ENCODE results near the gene CNGB1.

CNGB1 gene

DNA sequence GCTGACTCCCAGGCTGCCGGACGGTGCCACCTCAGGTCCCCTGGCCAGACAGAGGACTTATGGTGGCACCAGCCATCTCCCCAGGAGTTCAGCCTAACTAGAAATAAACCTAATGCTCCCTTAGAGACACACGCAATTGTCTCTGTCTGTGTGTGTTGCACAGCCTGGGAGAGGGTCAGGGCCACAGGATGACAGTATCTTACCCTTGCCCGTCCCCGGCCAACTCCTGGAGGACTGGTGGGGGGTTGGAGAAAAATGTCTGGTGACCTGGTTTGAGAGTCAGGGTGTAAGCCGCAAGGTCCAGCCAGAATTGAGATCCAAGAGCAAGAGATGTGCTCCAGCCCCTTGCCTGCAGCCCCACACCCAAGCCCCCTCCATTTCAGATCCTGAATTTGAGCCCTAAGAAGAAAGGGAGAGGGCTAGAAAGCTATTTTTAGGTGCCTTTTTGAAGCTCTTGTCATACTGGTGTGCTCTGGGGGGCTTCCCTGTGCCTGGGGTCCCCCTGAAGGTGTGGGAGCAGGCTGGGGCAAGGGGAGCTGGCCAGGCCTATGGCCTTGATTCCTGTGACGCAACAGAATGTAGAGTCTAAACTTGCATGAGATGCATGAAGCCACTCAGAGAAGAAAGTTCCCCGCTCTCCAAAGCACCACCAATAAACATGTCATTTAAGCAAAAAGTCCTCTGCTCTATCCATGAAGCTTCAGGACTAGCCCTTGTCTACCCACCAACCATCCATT, 16.7 kb upstream of the CNGB1 start:
- TF ChIP-seq TCF12 (IDR thresholded peaks at IDR 0.05; ENCODE audit: low read depth), result no peak
- TF ChIP-seq TEAD4 (IDR thresholded peaks at IDR 0.05), result no peak
- TF ChIP-seq NFIC (IDR thresholded peaks at IDR 0.05), result no peak
- TF ChIP-seq, protein P1, sequence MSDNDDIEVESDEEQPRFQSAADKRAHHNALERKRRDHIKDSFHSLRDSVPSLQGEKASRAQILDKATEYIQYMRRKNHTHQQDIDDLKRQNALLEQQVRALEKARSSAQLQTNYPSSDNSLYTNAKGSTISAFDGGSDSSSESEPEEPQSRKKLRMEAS (IDR thresholded peaks at IDR 0.05), result no peak
- TF ChIP-seq FOXM1 (IDR thresholded peaks at IDR 0.05; ENCODE audit: borderline replicate concordance, low read depth), result no peak
- TF ChIP-seq ZBTB7A (IDR thresholded peaks at IDR 0.05; ENCODE audit: low read depth), result no peak
- no peak for TF ChIP-seq EGR1 (IDR thresholded peaks at IDR 0.05)
- TF ChIP-seq YY1 (IDR thresholded peaks at IDR 0.05; ENCODE audit: low read depth), result no peak
- no peak for TF ChIP-seq RAD21 (IDR thresholded peaks at IDR 0.05; ENCODE audit: low read depth)
- TF ChIP-seq TAF1 (IDR thresholded peaks at IDR 0.05; ENCODE audit: low read depth), result no peak
- TF ChIP-seq, protein P2, sequence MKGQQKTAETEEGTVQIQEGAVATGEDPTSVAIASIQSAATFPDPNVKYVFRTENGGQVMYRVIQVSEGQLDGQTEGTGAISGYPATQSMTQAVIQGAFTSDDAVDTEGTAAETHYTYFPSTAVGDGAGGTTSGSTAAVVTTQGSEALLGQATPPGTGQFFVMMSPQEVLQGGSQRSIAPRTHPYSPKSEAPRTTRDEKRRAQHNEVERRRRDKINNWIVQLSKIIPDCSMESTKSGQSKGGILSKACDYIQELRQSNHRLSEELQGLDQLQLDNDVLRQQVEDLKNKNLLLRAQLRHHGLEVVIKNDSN (IDR thresholded peaks at IDR 0.05), result no peak
- no peak for TF ChIP-seq CEBPB (IDR thresholded peaks at IDR 0.05)
- TF ChIP-seq EP300 (IDR thresholded peaks at IDR 0.05; ENCODE audit: borderline replicate concordance), result no peak
- no peak for TF ChIP-seq CREB1 (IDR thresholded peaks at IDR 0.05; ENCODE audit: low read depth)

DNA sequence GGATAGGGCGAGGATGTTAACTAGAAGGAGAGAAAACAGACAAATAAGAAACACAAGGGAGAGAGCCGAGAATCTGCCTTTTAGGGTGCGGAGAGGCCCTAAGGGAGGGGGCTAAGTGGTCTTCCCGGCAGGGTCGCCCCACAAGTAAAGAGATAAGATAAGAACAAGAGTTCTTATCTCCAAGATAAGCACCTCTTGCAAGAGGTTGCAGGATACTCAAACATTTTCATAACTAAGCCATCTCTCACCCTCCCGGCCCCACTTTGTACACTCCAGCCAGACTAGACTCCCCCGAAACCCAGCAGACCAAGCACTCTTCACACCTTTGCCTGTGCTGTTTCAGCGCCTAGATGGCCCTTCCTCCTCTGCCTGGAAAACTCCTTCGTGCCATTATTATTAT, 15.3 kb upstream of the CNGB1 start:
- TF ChIP-seq TCF12 (IDR thresholded peaks at IDR 0.05; ENCODE audit: low read depth) (no peak), CEBPB (IDR thresholded peaks at IDR 0.05) (no peak), EGR1 (IDR thresholded peaks at IDR 0.05) (no peak), TEAD4 (IDR thresholded peaks at IDR 0.05) (no peak), NFIC (IDR thresholded peaks at IDR 0.05) (no peak), YY1 (IDR thresholded peaks at IDR 0.05; ENCODE audit: low read depth) (no peak), ZBTB7A (IDR thresholded peaks at IDR 0.05; ENCODE audit: low read depth) (no peak), RAD21 (IDR thresholded peaks at IDR 0.05; ENCODE audit: low read depth) (no peak), TAF1 (IDR thresholded peaks at IDR 0.05; ENCODE audit: low read depth) (no peak), FOXM1 (IDR thresholded peaks at IDR 0.05; ENCODE audit: borderline replicate concordance, low read depth) (no peak)
- TF ChIP-seq, protein P1 (IDR thresholded peaks at IDR 0.05), result no peak
- TF ChIP-seq, protein P3, sequence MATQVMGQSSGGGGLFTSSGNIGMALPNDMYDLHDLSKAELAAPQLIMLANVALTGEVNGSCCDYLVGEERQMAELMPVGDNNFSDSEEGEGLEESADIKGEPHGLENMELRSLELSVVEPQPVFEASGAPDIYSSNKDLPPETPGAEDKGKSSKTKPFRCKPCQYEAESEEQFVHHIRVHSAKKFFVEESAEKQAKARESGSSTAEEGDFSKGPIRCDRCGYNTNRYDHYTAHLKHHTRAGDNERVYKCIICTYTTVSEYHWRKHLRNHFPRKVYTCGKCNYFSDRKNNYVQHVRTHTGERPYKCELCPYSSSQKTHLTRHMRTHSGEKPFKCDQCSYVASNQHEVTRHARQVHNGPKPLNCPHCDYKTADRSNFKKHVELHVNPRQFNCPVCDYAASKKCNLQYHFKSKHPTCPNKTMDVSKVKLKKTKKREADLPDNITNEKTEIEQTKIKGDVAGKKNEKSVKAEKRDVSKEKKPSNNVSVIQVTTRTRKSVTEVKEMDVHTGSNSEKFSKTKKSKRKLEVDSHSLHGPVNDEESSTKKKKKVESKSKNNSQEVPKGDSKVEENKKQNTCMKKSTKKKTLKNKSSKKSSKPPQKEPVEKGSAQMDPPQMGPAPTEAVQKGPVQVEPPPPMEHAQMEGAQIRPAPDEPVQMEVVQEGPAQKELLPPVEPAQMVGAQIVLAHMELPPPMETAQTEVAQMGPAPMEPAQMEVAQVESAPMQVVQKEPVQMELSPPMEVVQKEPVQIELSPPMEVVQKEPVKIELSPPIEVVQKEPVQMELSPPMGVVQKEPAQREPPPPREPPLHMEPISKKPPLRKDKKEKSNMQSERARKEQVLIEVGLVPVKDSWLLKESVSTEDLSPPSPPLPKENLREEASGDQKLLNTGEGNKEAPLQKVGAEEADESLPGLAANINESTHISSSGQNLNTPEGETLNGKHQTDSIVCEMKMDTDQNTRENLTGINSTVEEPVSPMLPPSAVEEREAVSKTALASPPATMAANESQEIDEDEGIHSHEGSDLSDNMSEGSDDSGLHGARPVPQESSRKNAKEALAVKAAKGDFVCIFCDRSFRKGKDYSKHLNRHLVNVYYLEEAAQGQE (IDR thresholded peaks at IDR 0.05; ENCODE audit: low read depth), result no peak

DNA sequence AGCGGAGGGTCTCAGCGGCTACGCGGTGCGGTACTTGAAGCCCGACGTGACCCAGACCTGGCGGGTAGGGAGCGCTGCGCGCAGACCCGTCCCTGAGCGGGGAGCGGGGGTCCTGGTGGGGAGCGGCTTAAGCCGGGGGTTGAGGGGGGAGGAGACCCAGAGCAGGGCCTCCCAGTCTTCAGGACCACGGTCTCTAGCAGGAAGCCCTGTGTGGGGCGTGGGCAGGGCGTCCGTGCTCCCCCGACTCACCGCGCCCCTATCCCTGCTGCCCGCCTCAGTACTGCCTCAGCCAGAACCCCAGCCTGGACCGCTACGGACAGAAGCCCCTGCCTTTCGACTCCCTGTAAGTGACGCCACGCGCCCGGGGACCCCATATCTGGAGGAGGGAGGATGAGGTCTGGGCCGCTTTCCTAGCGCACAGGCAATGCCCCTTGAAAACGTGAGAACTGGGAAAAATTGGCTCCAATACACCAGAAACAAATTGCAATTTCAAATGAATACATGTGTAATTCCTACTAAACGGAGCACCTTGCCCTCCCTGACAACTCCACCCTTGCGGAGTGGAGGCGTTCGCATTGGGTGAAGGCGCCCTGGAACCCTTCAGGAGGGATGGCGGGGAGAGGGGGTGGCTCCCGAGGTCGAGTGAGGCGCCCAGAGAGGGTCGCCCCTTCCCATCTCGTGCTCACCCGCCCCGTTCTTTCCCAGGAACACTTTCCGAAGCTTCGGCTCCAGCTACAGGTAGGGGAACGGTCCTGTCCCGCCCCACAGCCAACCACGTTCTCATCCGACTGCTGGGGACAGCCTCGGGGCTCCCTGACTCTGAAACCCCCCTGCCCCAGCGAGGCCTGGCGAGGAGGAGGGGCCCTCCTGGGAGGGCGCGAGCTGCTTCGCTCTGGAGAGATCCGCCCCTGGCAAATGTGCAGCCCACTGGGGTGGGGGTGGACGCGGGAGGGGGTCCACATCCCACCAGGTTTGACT, 14.6 kb upstream of the CNGB1 start:
- 0 out of 2 replicates have a peak, but pooled peaks have one; percentile 59 for TF ChIP-seq ZBTB7A (IDR thresholded peaks at IDR 0.05; ENCODE audit: low read depth)
- TF ChIP-seq, protein P2 (IDR thresholded peaks at IDR 0.05), result no peak

DNA sequence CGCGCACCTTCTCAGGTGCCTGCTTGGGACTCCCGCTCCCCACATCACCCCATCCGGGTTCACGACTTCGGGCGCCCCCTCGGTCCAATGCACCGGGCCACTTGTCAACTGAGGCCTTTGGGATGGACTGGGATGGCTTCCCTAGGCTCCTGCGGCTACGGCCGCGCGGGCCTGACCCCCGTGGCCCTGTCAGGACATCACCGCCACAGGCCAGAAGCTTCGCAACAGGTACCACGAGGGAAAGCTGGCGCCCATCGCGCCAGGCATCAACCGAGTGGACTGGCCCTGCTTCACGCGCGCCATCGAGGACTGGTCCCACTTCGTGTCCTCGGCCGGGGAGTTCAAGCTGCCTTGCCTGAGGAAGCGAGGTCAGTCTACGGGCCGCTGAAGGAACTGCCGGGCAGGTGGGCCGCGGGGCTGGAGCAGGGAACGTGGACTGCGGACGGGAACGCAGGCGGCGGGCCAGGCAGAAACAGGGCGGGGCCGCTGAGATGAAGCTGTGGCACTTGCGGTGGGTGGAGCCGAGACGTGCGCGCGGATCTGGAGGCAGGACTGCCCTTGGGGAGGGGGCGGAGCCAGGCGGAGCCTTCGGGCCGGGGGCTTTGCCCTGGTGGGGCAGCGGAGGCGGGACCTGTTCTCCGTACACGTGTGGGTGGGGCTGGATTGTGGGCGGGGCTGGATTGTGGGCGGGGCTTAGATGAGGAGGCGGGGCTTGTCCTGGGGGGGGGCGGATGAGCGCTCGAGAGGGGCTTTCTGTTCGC, 13.7 kb upstream of the CNGB1 start:
- TF ChIP-seq, protein P1 (IDR thresholded peaks at IDR 0.05), result peak; percentile 52; the same call in 1 of the 2 replicates
- TF ChIP-seq CEBPB (IDR thresholded peaks at IDR 0.05), result no peak

DNA sequence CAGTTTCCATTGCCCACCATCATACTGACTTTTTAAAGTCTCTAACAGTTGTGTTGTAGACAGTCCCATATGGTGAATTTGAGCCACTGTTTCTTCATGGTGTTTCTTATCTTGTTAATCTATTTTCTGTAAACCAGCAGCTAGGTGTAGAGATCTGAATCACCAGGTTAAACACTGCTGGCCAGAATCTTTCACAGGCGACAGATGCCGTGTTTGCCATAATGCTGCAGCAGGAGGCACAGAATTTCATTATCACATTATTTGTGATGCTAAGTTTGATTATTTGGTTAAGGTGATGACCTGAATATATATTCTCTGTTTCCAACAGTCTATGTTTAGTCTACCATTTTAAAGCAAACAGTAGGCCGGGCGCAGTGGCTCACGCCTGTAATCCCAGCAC, 11.5 kb upstream of the CNGB1 start:
- TF ChIP-seq, protein P2 (IDR thresholded peaks at IDR 0.05), result no peak
- TF ChIP-seq NFIC (IDR thresholded peaks at IDR 0.05) (no peak), TEAD4 (IDR thresholded peaks at IDR 0.05) (no peak), YY1 (IDR thresholded peaks at IDR 0.05; ENCODE audit: low read depth) (no peak), RAD21 (IDR thresholded peaks at IDR 0.05; ENCODE audit: low read depth) (no peak), FOXM1 (IDR thresholded peaks at IDR 0.05; ENCODE audit: borderline replicate concordance, low read depth) (no peak), CEBPB (IDR thresholded peaks at IDR 0.05) (no peak), TAF1 (IDR thresholded peaks at IDR 0.05; ENCODE audit: low read depth) (no peak), EGR1 (IDR thresholded peaks at IDR 0.05) (no peak), ZBTB7A (IDR thresholded peaks at IDR 0.05; ENCODE audit: low read depth) (no peak), TCF12 (IDR thresholded peaks at IDR 0.05; ENCODE audit: low read depth) (no peak), CREB1 (IDR thresholded peaks at IDR 0.05; ENCODE audit: low read depth) (no peak), EP300 (IDR thresholded peaks at IDR 0.05; ENCODE audit: borderline replicate concordance) (no peak)
- TF ChIP-seq, protein P3 (IDR thresholded peaks at IDR 0.05; ENCODE audit: low read depth), result no peak
- TF ChIP-seq, protein P1 (IDR thresholded peaks at IDR 0.05), result no peak
